PFSK-1 (cell line): Measurements from ENCODE around the gene SPG11.

Experiments used
- POLR2AphosphoS5 ChIP-seq: IDR thresholded peaks from 2 replicates; pipeline ENCODE4 v1.6.1; 2012; ENCODE audit warnings: low read depth, mild to moderate bottlenecking, control low read depth, low read length, moderate library complexity
- TAF1 ChIP-seq: IDR thresholded peaks from 2 replicates; pipeline ENCODE4 v1.6.1; 2012; ENCODE audit warnings: low read length, control low read depth, borderline replicate concordance; ENCODE audit not compliant: insufficient read depth

DNA sequence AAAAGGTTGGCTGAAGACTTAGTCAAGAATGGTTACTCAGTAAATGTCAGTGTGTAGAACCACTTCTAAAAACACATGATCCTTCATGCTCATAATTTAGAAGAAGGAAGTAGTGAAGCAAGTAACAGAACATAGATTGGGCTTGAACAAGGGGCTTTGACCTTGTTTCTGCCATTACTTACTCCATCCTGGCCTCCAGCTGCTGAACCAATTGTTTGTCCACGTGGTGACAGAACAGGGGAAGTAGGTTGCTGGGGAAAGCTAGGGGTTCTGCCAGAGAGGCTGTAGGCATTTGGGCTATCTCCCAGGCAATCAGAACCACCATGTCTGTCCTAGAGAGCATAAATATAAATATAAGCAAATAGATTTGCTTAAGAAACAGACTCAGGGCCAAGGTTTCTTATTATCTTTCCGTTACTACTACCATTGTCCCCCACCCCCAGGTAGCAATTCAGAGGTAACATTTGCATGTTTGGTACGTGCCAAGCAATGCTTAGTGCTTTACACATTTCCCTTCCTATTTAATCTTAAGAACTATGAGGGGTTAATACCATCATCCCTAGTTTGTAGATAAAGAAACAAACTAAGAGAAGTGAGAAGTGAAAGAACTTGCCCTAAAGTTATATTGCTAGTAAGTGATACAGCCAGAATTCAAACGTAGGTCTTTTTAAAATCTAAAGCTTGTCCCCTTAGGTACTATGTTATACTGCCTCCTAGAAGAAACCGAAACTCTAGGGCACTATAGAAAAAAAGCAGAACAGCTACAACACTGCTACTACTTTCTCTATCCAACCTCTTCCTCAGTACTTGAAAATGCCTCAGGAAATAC is 3.0 kb upstream of the SPG11 start:
- TF ChIP-seq TAF1, result no peak
- TF ChIP-seq POLR2AphosphoS5, result no peak
